Left lung (tissue), 10 donors: ENCODE data around the gene UBE3D. TPM values are rescaled to one million over a fixed set of nuclear protein-coding genes. Genes with fewer than 3 reads are reported as not detected.

Source experiments
- ATAC-seq: fragments of 200-7000 bp; cut with Tn5 transposase; one replicate; pipeline ENCODE4 v1.9.1; 2020; ENCODE audit warnings: moderate library complexity
- DNase-seq, 4 donors: peaks; one replicate each; pipeline ENCODE4 v3.0.0-alpha.2; 2013 to 2020
- H3K27ac ChIP-seq, 2 donors: fragments of 200-600 bp; sonication (generic) in 1 of 2; one replicate each; pipeline versions ENCODE4 v1.5.0 to v1.8.0; 2020 to 2021
- H3K27me3 ChIP-seq, 2 donors: fragments of 200-600 bp; sonication (generic) in 1 of 2; one replicate each; pipeline versions ENCODE4 v1.5.0 to v1.8.0; 2020 to 2021
- H3K36me3 ChIP-seq, 2 donors: fragments of 200-600 bp; sonication (generic) in 1 of 2; one replicate each; pipeline versions ENCODE4 v1.5.0 to v1.8.0; 2020 to 2021
- H3K4me1 ChIP-seq, 2 donors: fragments of 200-600 bp; one replicate each; pipeline ENCODE4 v1.8.0; 2021
- H3K4me3 ChIP-seq, 2 donors: fragments of 200-600 bp; sonication (generic) in 1 of 2; one replicate each; pipeline versions ENCODE4 v1.5.0 to v1.8.0; 2020 to 2021; ENCODE audit warnings: mild to moderate bottlenecking in 1 of 2
- H3K9me3 ChIP-seq, 2 donors: fragments of 200-600 bp; sonication (generic) in 1 of 2; one replicate each; pipeline versions ENCODE4 v1.5.0 to v1.8.0; 2020 to 2021
- CTCF ChIP-seq, 2 donors: fragments of 200-600 bp; sonication (generic) in 1 of 2; IDR thresholded peaks; one replicate each; pipeline versions ENCODE4 v1.5.0 to v1.8.0; 2021; ENCODE audit warnings: antibody characterized with exemption in 2 of 2
- intact Hi-C, 2 donors: fragments of 100-400 bp; cut with DNase I; formaldehyde crosslinking; loops; one replicate each; pipeline versions ENCODE4 v1.11.2 to v1.14.2; 2022
- polyA plus RNA-seq, 6 donors: library from polyadenylated mRNA; unstranded; fragments of 120-200 nt; gene quantifications; one replicate each; pipeline ENCODE4 v1.2.1, GENCODE V29; 2013; ENCODE audit not compliant: insufficient read length in 6 of 6
- total RNA-seq, 2 donors: library from RNA; stranded (reverse); fragmentation: NEBNext Ultra II Directional; extraction: Animal tissue kit (Norgen Biotek cat#: 25700); gene quantifications; one replicate each; pipeline ENCODE4 v1.2.1, GENCODE V29; 2021
- donor health status: DM: no; HTN: yes; CAD: no.
- donor health status: DM: no; HTN: no; CAD: no.

UBE3D gene
- total and polyA plus RNA-seq, 8 donors = 4.1 to 10.9 (median 8.9) TPM

DNA sequence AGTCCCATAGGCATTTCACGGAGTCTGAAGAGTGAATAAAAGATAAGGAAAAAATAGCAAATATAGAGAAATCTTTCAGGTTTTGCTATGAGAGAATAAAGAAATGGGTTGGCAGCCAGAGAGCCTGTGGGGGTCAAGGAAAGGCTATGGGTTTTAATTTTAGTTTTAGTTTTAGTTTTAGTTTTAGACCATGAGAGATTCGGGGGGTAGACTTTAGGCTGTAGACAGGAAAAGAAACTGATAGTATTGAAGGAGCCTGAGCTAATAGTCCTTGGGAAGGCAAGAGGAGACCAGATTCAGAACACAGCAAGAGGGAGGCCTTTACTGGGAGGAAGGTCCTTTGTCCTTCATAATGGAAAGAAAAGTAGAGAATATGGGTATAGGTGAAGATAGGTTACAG lies 21.1 kb upstream of the UBE3D start:
- intact Hi-C loops = no loop called here
- no peak for TF ChIP-seq CTCF (IDR thresholded peaks at IDR 0.05)

GRCh38 chr6:83083476-83083875 lies 17.8 kb upstream of the UBE3D start:
- Histone ChIP-seq H3K4me3 (no peak overlapping the region), H3K27ac (no peak overlapping the region), H3K9me3 (no peaks in the 10 kb centered on the region), H3K27me3 (no peaks in the 10 kb centered on the region), H3K36me3 (no peaks in the 10 kb centered on the region), H3K4me1 (no peaks in the 10 kb centered on the region)
- DNase-seq = no peak
- no peak for TF ChIP-seq CTCF (IDR thresholded peaks at IDR 0.05)
- ATAC-seq = no peak
- intact Hi-C loops = no loop called here

More for the DNA sequence above, 21.1 kb upstream of the UBE3D start:
- Histone ChIP-seq H3K9me3 (no peaks in the 10 kb centered on the region), H3K4me1 (no peaks in the 10 kb centered on the region), H3K4me3 (no peak overlapping the region), H3K36me3 (no peaks in the 10 kb centered on the region), H3K27ac (no peak overlapping the region), H3K27me3 (no peaks in the 10 kb centered on the region)
- DNase-seq (no peak), ATAC-seq (no peak)

- TF ChIP-seq CTCF (IDR thresholded peaks at IDR 0.05) = no peak
- Histone ChIP-seq H3K27ac (no peak overlapping the region), H3K4me1 (peaks cover 13 to 28% of the 10 kb centered on the region in 2 donors), H3K9me3 (no peaks in the 10 kb centered on the region), H3K36me3 (no peaks in the 10 kb centered on the region), H3K4me3 (no peak overlapping the region), H3K27me3 (no peaks in the 10 kb centered on the region)
- ATAC-seq = peak; percentile 65
- intact Hi-C loops = no loop called here
- no peak for DNase-seq
Observed at GRCh38 chr6:83073615-83074014, 8.0 kb upstream of the UBE3D start.

DNA sequence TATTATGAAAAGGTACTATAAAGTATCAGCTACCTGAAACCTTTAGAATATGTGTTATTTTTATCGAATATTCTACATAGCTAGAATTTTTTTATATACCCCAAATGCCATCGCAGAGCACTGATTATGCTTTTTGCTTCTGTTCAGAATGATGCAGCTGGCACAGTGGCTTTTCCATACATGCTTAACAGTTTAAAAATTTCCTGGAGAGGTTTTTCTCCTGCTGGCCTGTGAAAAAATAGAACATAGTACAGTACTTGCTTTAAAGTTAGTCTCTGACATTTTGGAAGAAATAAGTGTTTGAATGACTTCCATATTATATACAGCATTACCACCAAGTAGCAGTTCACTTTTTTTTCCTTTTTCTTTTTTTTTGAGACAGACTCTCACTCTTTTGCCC lies 7.1 kb upstream of the UBE3D start:
- peaks cover 13 to 33% of the 10 kb centered on the region in 2 donors for H3K4me1 ChIP-seq
- H3K9me3 ChIP-seq = no peaks in the 10 kb centered on the region
- intact Hi-C loops = no loop called here
- H3K4me3 ChIP-seq = no peak overlapping the region
- H3K27ac ChIP-seq = no peak overlapping the region
- DNase-seq = no peak
- H3K36me3 ChIP-seq = no peaks in the 10 kb centered on the region
- H3K27me3 ChIP-seq = no peaks in the 10 kb centered on the region
- ATAC-seq = no peak
- no peak for TF ChIP-seq CTCF (IDR thresholded peaks at IDR 0.05)

DNA sequence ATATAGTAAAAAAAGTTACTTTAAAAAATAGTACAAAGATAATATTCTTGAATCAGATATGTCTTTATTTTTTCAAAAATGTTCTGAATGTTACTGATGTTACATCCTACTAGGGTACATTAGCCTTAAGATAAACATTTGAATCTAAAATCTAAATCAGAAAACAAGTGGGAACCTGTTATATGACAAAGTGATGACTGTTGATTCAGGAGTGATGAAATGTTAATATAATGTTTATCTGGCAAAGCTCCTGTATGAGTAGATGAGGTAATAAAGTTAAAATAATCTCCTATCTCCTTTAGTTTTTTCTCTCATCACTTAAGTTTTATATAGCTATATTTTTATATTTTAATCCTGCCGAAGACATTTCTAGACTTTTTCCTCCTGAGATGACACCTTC lies 6.1 kb upstream of the UBE3D start:
- ATAC-seq (no peak), DNase-seq (no peak)
- no peak overlapping the region for H3K4me3 ChIP-seq
- H3K36me3 ChIP-seq = no peaks in the 10 kb centered on the region
- H3K4me1 ChIP-seq = peaks cover 13 to 33% of the 10 kb centered on the region in 2 donors
- no peak overlapping the region for H3K27ac ChIP-seq
- intact Hi-C loops = no loop called here
- no peak for TF ChIP-seq CTCF (IDR thresholded peaks at IDR 0.05)
- H3K27me3 ChIP-seq = no peaks in the 10 kb centered on the region
- H3K9me3 ChIP-seq = no peaks in the 10 kb centered on the region
